Jurkat, Clone E6-1 (cell line): Measurements from ENCODE around the gene HLA-DQA1.
A peak's percentile ranks its signal among the peaks of the same experiment; 100 is the strongest.

Experiments
- DNase-seq: peaks from one replicate; pipeline ENCODE4 v3.0.0-alpha.2; 2011; ENCODE audit warnings: low read depth, low spot score
- H3K4me3 ChIP-seq: 2 replicates; pipeline ENCODE4 v1.5.1; 2011; ENCODE audit warnings: mild to moderate bottlenecking, low read length, control low read depth, moderate library complexity

The HLA-DQA1 gene

DNA sequence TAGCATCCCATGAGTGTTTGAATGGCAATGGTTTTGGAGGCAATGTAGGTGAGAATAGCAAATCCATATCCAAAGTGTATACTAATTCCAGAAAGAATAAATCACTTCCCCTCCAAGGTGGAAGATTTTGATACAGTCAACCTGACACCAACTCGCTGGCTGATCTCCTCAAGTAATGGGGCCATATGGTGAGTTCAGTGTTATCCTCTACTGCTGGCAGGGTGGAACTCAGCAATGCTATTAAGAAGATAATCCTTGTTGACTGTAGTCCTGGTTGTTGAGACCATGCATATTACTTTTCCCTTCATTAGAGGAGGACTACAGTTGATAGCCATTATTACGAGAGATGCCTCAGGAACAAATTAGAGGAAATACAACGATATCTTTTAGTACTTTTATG, 47.0 kb downstream of the HLA-DQA1 start:
- no peak for DNase-seq
- H3K4me3 ChIP-seq = no peak overlapping the region

DNA sequence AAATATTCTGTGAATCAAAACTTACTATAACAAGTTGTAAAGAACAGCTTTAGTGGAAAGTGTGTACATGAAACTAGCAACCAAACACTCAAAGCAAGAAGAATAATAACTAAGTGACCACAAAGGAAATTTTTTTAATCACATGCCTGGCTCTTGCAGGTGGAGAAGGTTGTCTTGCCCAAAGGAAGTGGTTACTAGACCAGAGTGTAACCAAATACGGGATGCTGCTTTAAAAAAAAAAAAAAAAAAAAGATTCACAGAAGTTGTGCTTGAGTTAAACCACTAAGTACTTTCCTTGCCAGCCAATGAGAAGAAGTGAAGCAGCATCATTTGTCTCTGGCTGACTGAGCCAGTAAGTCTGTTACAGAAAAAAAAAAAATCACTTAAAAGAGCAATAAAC, 48.4 kb downstream of the HLA-DQA1 start:
- DNase-seq = peak; percentile 91
- H3K4me3 ChIP-seq = no peak overlapping the region

GRCh38 chr6:32689531-32690501, 52.6 kb downstream of the HLA-DQA1 start:
- DNase-seq = no peak
- H3K4me3 ChIP-seq = no peak overlapping the region

GRCh38 chr6:32692019-32692418, 54.8 kb downstream of the HLA-DQA1 start:
- peak; percentile 40 for DNase-seq
- H3K4me3 ChIP-seq = no peak overlapping the region
